H1 (cell line): ENCODE data around the gene SMAP1. TPM values are rescaled to one million over a fixed set of nuclear protein-coding genes. Genes with fewer than 3 reads are reported as not detected.

Experiments used
- CTCF ChIA-PET: fragments of 300-600 bp; sonication (Branson Sonifier 250); formaldehyde crosslinking; loops from one replicate; lab custom pipeline; 2021; ENCODE audit not compliant: partially characterized antibody; lab: Charles Lee
- POLR2A ChIA-PET: fragments of 300-600 bp; sonication (Branson Sonifier 250); formaldehyde crosslinking; loops from one replicate; lab custom pipeline; 2021; ENCODE audit warnings: inconsistent platforms; ENCODE audit not compliant: partially characterized antibody; lab: Charles Lee
- DNase-seq, 2 experiments: peaks; one replicate each; pipeline versions ENCODE4 v3.0.0 to v3.0.0-alpha.2; 2010 to 2022; ENCODE audit warnings: low spot score in 2 of 2, low read depth in 1 of 2, mixed read lengths in 1 of 2
- FAIRE-seq: peaks from 2 replicates; lab custom pipeline; 2011; peaks lifted over from hg19 to GRCh38; lab: Jason Lieb, UNC
- H2AFZ ChIP-seq: 2 replicates; pipeline ENCODE4 v1.8.1; 2012; ENCODE audit warnings: low read length, inconsistent platforms
- H2AK5ac ChIP-seq: 2 replicates; pipeline ENCODE4 v1.6.1; 2013; ENCODE audit warnings: low read depth, low read length
- H2BK120ac ChIP-seq: replicated peaks from 2 replicates; pipeline ENCODE3; 2013; ENCODE audit warnings: low read depth, low read length, inconsistent platforms
- H2BK12ac ChIP-seq: 2 replicates; pipeline ENCODE4 v1.6.1; 2013; ENCODE audit warnings: low read depth, low read length
- H2BK15ac ChIP-seq: 2 replicates; pipeline ENCODE4 v1.6.1; 2013; ENCODE audit warnings: low read length
- H2BK20ac ChIP-seq: 2 replicates; pipeline ENCODE4 v1.6.1; 2013; ENCODE audit warnings: low read length
- H2BK5ac ChIP-seq: 2 replicates; pipeline ENCODE4 v1.6.1; 2013; ENCODE audit warnings: low read depth, low read length
- H3K14ac ChIP-seq: 2 replicates; pipeline ENCODE4 v1.6.1; 2013; ENCODE audit warnings: inconsistent platforms; ENCODE audit not compliant: insufficient read length
- H3K18ac ChIP-seq: 2 replicates; pipeline ENCODE4 v1.6.1; 2013; ENCODE audit warnings: low read length; ENCODE audit errors: extremely low read depth
- H3K23ac ChIP-seq: 2 replicates; pipeline ENCODE4 v1.6.1; 2013; ENCODE audit warnings: inconsistent platforms; ENCODE audit not compliant: insufficient read length
- H3K23me2 ChIP-seq: 2 replicates; pipeline ENCODE4 v1.6.1; 2013; ENCODE audit warnings: low read depth, low read length
- H3K27ac ChIP-seq: 2 replicates; pipeline ENCODE4 v1.6.1; 2011; ENCODE audit warnings: low read depth, low read length, inconsistent platforms
- H3K27me3 ChIP-seq, 4 experiments: replicated peaks in 1 of 4; 1 replicate in 1 of 4; 2 replicates in 3 of 4; pipeline versions ENCODE4 v1.6.1 to v1.8.1; 2011 to 2013; ENCODE audit warnings: low read length in 3 of 4, mild to moderate bottlenecking in 3 of 4, inconsistent platforms in 2 of 4, mixed read lengths in 2 of 4, moderate library complexity in 1 of 4; ENCODE audit not compliant: control insufficient read depth in 3 of 4, insufficient read depth in 3 of 4; ENCODE audit errors: extremely low read depth in 1 of 4
- H3K36me3 ChIP-seq, 4 experiments: 2 replicates each; pipeline versions ENCODE4 v1.6.1 to v1.8.1; 2011 to 2013; ENCODE audit warnings: mild to moderate bottlenecking in 4 of 4, low read length in 3 of 4, moderate library complexity in 2 of 4, control low read depth in 1 of 4, inconsistent platforms in 1 of 4; ENCODE audit not compliant: insufficient read depth in 4 of 4, control insufficient read depth in 2 of 4
- H3K4ac ChIP-seq: replicated peaks from 2 replicates; pipeline ENCODE3; 2013; ENCODE audit warnings: low read length, low read depth, mixed read lengths, inconsistent platforms; ENCODE audit not compliant: insufficient read length
- H3K4me1 ChIP-seq, 4 experiments: replicated peaks in 1 of 4; 1 replicate in 1 of 4; 2 replicates in 3 of 4; pipeline versions ENCODE4 v1.6.1 to v1.8.1; 2011 to 2013; ENCODE audit warnings: low read length in 3 of 4, inconsistent platforms in 2 of 4, mixed read lengths in 1 of 4; ENCODE audit not compliant: insufficient read depth in 4 of 4, control insufficient read depth in 3 of 4
- H3K4me2 ChIP-seq, 2 experiments: 2 replicates each; pipeline versions ENCODE4 v1.6.1 to v1.8.1; 2011 to 2013; ENCODE audit warnings: low read depth in 2 of 2, low read length in 2 of 2, control low read depth in 1 of 2, inconsistent platforms in 1 of 2, mild to moderate bottlenecking in 1 of 2; ENCODE audit not compliant: insufficient read depth in 1 of 2
- H3K4me3 ChIP-seq, 4 experiments: fragments of 200-600, 300-600 bp in 1 of 4; sonication (generic), shearing (Covaris generic), sonication (Bioruptor Twin) in 1 of 4; 2 replicates each; pipeline versions ENCODE4 v1.5.1 to v1.8.1; 2011 to 2016; ENCODE audit warnings: low read length in 4 of 4, low read depth in 3 of 4, control low read depth in 2 of 4, inconsistent platforms in 2 of 4, mild to moderate bottlenecking in 2 of 4, mixed read lengths in 1 of 4, moderate library complexity in 1 of 4; ENCODE audit not compliant: insufficient read depth in 2 of 4; ENCODE audit errors: extremely low read depth in 1 of 4
- H3K56ac ChIP-seq: replicated peaks from 2 replicates; pipeline ENCODE3; 2013; ENCODE audit warnings: low read depth, mild to moderate bottlenecking, mixed read lengths, low read length, inconsistent platforms; ENCODE audit not compliant: insufficient read length
- H3K79me1 ChIP-seq: 2 replicates; pipeline ENCODE4 v1.6.1; 2013; ENCODE audit warnings: low read depth, low read length, control low read depth
- H3K79me2 ChIP-seq, 2 experiments: 2 replicates each; pipeline versions ENCODE4 v1.6.1 to v1.8.1; 2012 to 2013; ENCODE audit warnings: low read length in 2 of 2, mild to moderate bottlenecking in 2 of 2, inconsistent platforms in 1 of 2; ENCODE audit not compliant: insufficient read depth in 2 of 2, control insufficient read depth in 1 of 2
- H3K9ac ChIP-seq, 4 experiments: replicated peaks in 1 of 4; 1 replicate in 1 of 4; 2 replicates in 3 of 4; pipeline versions ENCODE4 v1.6.1 to v1.8.1; 2011 to 2013; ENCODE audit warnings: low read depth in 3 of 4, low read length in 3 of 4, control low read depth in 2 of 4, mild to moderate bottlenecking in 2 of 4, moderate library complexity in 2 of 4, inconsistent platforms in 1 of 4; ENCODE audit errors: extremely low read depth in 1 of 4
- H3K9me3 ChIP-seq, 2 experiments: 2 replicates each; pipeline versions ENCODE4 v1.6.1 to v1.8.1; 2012 to 2013; ENCODE audit warnings: mild to moderate bottlenecking in 2 of 2, moderate library complexity in 2 of 2, control low read depth in 1 of 2, inconsistent platforms in 1 of 2, low read depth in 1 of 2, low read length in 1 of 2, mixed read lengths in 1 of 2; ENCODE audit not compliant: insufficient read depth in 2 of 2
- H4K20me1 ChIP-seq, 2 experiments: replicated peaks in 1 of 2; 2 replicates each; pipeline versions ENCODE3 to v1.8.1; 2011 to 2013; ENCODE audit warnings: inconsistent platforms in 2 of 2, low read length in 2 of 2, mild to moderate bottlenecking in 1 of 2; ENCODE audit not compliant: insufficient read depth in 2 of 2, control insufficient read depth in 1 of 2
- H4K5ac ChIP-seq: 2 replicates; pipeline ENCODE4 v1.6.1; 2013; ENCODE audit warnings: low read length, low read depth, mixed read lengths, inconsistent platforms; ENCODE audit not compliant: insufficient read length
- H4K8ac ChIP-seq: 2 replicates; pipeline ENCODE4 v1.8.0; 2013; ENCODE audit warnings: mild to moderate bottlenecking, moderate library complexity, low read length, inconsistent platforms; ENCODE audit not compliant: insufficient read depth; ENCODE audit errors: extremely low read depth
- H4K91ac ChIP-seq: replicated peaks from 2 replicates; pipeline ENCODE3; 2013; ENCODE audit warnings: low read length, mixed read lengths, inconsistent platforms; ENCODE audit not compliant: insufficient read length
- CTCF ChIP-seq, 3 experiments: IDR thresholded peaks; 1 replicate in 2 of 3; 2 replicates in 1 of 3; pipeline versions ENCODE4 v1.5.1 to v1.6.1; 2011; ENCODE audit warnings: low read length in 3 of 3, mild to moderate bottlenecking in 3 of 3, inconsistent platforms in 2 of 3, low read depth in 1 of 3, moderate library complexity in 1 of 3; ENCODE audit not compliant: insufficient read depth in 1 of 3; ENCODE audit errors: control extremely low read depth in 1 of 3
- EGR1 ChIP-seq: IDR thresholded peaks from 2 replicates; pipeline ENCODE4 v1.6.1; 2011; ENCODE audit warnings: low read depth, low read length, borderline replicate concordance
- GTF2F1 ChIP-seq: IDR thresholded peaks from 2 replicates; pipeline ENCODE4 v1.6.1; 2012; ENCODE audit warnings: low read depth, low read length, improper control_type of control experiment, borderline replicate concordance
- MAFK ChIP-seq: IDR thresholded peaks from 2 replicates; pipeline ENCODE4 v1.6.1; 2012; ENCODE audit warnings: low read depth, mild to moderate bottlenecking, improper control_type of control experiment, low read length
- RAD21 ChIP-seq, 2 experiments: IDR thresholded peaks in 1 of 2; conservative IDR thresholded peaks in 1 of 2; 2 replicates each; pipeline ENCODE4 v1.6.1; 2011; ENCODE audit warnings: low read depth in 2 of 2, low read length in 2 of 2, improper control_type of control experiment in 1 of 2, inconsistent platforms in 1 of 2, mild to moderate bottlenecking in 1 of 2, moderate library complexity in 1 of 2
- RFX5 ChIP-seq: IDR thresholded peaks from 2 replicates; pipeline ENCODE4 v1.6.1; 2011; ENCODE audit warnings: low read depth, low read length, improper control_type of control experiment, borderline replicate concordance
- WGBS, 2 experiments: shearing (Covaris generic) in 1 of 2; methylation state at CpG; one replicate each; pipeline versions ENCODE4 v1.1.6 to v1.1.7; 2013 to 2015; ENCODE audit warnings: low lambda C conversion rate in 2 of 2, mixed read lengths in 2 of 2, inconsistent platforms in 1 of 2, low coverage in 1 of 2, missing lambda C conversion rate in 1 of 2; ENCODE audit not compliant: insufficient replicate concordance in 2 of 2, insufficient coverage in 1 of 2, insufficient read length in 1 of 2; ENCODE audit errors: extremely low coverage in 1 of 2, missing lambda C conversion rate in 1 of 2; 5-methylcytosine and 5-hydroxymethylcytosine counted together
- polyA plus RNA-seq, 7 experiments: library from polyadenylated mRNA; depleted of rRNA in 3 of 7; stranded (reverse) in 5 of 7; unstranded in 2 of 7; fragments of >200 nt in 5 of 7; fragments of 200-250 nt in 2 of 7; gene quantifications; 1 replicate in 5 of 7; 2 replicates in 1 of 7; 4 replicates in 1 of 7; pipeline versions ENCODE4 v1.2.1 to v1.2.3, GENCODE V29; 2011 to 2013; ENCODE audit warnings: missing spikeins in 2 of 7, mixed read lengths in 2 of 7
- total RNA-seq: library from RNA; stranded (reverse); fragmentation: NEBNext Ultra II Directional; extraction: Animal tissue kit (Norgen Biotek cat#: 25700); gene quantifications from 2 replicates; pipeline ENCODE4 v1.2.1, GENCODE V29; 2021

SMAP1 gene
- total and polyA plus RNA-seq, 2 of the 8 experiments (the other 6 are each of a cell fraction or from before 2014, with no cell fraction given), result 18.8 to 32.4 TPM

DNA sequence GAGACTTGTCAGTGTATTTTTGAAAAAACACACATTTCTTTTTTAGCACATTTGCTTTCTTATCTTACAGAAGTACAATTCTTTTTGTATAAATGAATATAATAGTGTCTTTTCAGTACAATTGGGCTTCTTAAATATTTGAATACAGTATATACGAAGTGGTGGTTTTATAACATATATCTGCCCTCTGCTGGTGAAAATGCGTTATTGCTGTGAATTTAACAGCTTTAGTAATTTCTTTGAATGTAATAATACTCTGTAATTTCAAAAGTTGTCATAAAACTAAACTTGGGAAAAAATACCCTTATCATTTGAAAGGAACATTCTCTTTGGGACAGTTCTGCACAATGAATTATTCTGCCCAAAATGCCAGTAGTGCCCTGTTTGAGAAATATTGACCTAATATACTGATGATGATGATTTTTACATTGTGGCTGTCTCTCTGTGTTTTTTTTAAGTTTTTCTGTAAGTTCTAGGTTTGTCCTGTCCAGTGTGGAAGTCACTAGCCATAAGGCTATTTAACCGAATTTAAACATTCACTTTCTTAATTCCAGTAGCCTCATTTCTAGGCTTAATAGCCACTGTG lies 19.0 kb downstream of the SMAP1 start:
- no peak overlapping the region for H3K56ac ChIP-seq
- H3K18ac ChIP-seq, result no peak overlapping the region
- H3K23me2 ChIP-seq, result no peaks in the 10 kb centered on the region
- no peaks in the 10 kb centered on the region for H3K9me3 ChIP-seq
- H3K27me3 ChIP-seq, result no peaks in the 10 kb centered on the region
- DNase-seq (no peak), FAIRE-seq (no peak)
- H3K79me1 ChIP-seq, result no peaks in the 10 kb centered on the region; the same call in 1 of the 2 replicates
- peaks cover 0 to 2% (median 0%) of the 10 kb centered on the region in 4 experiments; a peak in 1 of 7 replicates for H3K4me1 ChIP-seq
- H3K36me3 ChIP-seq, result no peaks in the 10 kb centered on the region
- no peak overlapping the region for H3K14ac ChIP-seq
- ChIA-PET CTCF (interaction anchor here (0.6 to 4.6 kb wide), 29 partner anchors 9 to 690 kb away, joined by 3 to 39 read pairs (median 4); partner anchors contain the start of genes SDHAF4 and SMAP1), POLR2A (no interaction called here)
- WGBS, 2 experiments, result 17% methylated on average over 3 of the region's 3 CpGs; no CpG with 5 or more reads in 1 of the 2 experiments
- H2BK12ac ChIP-seq, result no peak overlapping the region
- TF ChIP-seq EGR1, result no peak
- TF ChIP-seq MAFK, result no peak
- TF ChIP-seq RAD21 (IDR thresholded peaks at IDR 0.05 in 1 of 2, conservative IDR thresholded peaks at IDR 0.05 in 1 of 2; ENCODE audit: low read depth in 2 of 2, low read length in 2 of 2), result peak in 1 of 2 experiments; percentile 53; a peak in 3 of 4 replicates
- no peak for TF ChIP-seq RFX5
- TF ChIP-seq CTCF (IDR thresholded peaks at IDR 0.05; ENCODE audit: control extremely low read depth in 1 of 3, insufficient read depth in 1 of 3, low read depth in 1 of 3, low read length in 3 of 3), result peak in 2 of 3 experiments; percentile 20 to 46; a peak in 2 of 4 replicates
- TF ChIP-seq GTF2F1, result no peak
- H3K4ac ChIP-seq, result no peak overlapping the region
- H4K20me1 ChIP-seq, result peaks cover 0 to 1% of the 10 kb centered on the region in 2 experiments
- H3K9ac ChIP-seq, result no peak overlapping the region
- H2BK120ac ChIP-seq, result no peak overlapping the region
- no peak overlapping the region for H4K91ac ChIP-seq
- H2BK20ac ChIP-seq, result no peak overlapping the region
- H3K23ac ChIP-seq, result no peak overlapping the region
- peaks cover 0 to 71% of the 10 kb centered on the region in 2 experiments; a peak in 2 of 4 replicates for H3K79me2 ChIP-seq
- no peak overlapping the region for H2AK5ac ChIP-seq
- H2BK15ac ChIP-seq, result no peak overlapping the region
- no peak overlapping the region for H3K27ac ChIP-seq
- no peak overlapping the region for H2BK5ac ChIP-seq
- H3K4me2 ChIP-seq, result no peak overlapping the region
- H4K5ac ChIP-seq, result no peak overlapping the region
- no peak overlapping the region for H4K8ac ChIP-seq
- no peak overlapping the region for H2AFZ ChIP-seq
- no peak overlapping the region for H3K4me3 ChIP-seq
